A549 (cell line): ENCODE data around the gene STARD6.

Source experiments
- BHLHE40 ChIP-seq: IDR thresholded peaks from 2 replicates; pipeline ENCODE4 v1.6.1; 2012; ENCODE audit warnings: low read depth, low read length, inconsistent platforms
- EP300 ChIP-seq, 2 experiments: fragments of >200 bp; sonication (Bioruptor Twin); formaldehyde crosslinking; IDR thresholded peaks; 2 replicates in 1 of 2; 3 replicates in 1 of 2; pipeline ENCODE4 v1.6.1; 2016 to 2017
- HDAC2 ChIP-seq: fragments of 200-600 bp; sonication (generic); IDR thresholded peaks from 2 replicates; pipeline ENCODE4 v1.6.1; 2016
- JUN ChIP-seq, 2 experiments: fragments of >200 bp; sonication (Bioruptor Twin); formaldehyde crosslinking; IDR thresholded peaks; 2 replicates in 1 of 2; 3 replicates in 1 of 2; pipeline ENCODE4 v1.6.1; 2016 to 2017
- KDM1A ChIP-seq: fragments of 200-600 bp; sonication (generic); IDR thresholded peaks from 2 replicates; pipeline ENCODE4 v1.6.1; 2016; ENCODE audit warnings: low read depth, mild to moderate bottlenecking
- NPAS2 ChIP-seq: fragments of 250-450 bp; sonication (Bioruptor Pico); IDR thresholded peaks from 2 replicates; pipeline ENCODE4 v1.8.0; 2022; ENCODE audit warnings: mild to moderate bottlenecking, moderate library complexity, borderline replicate concordance
- NR3C1 ChIP-seq: fragments of >200 bp; sonication (Bioruptor Twin); formaldehyde crosslinking; IDR thresholded peaks from 3 replicates; pipeline ENCODE4 v1.6.1; 2017
- POLR2A ChIP-seq: IDR thresholded peaks from 2 replicates; pipeline ENCODE4 v1.6.1; 2012; ENCODE audit warnings: mild to moderate bottlenecking, low read length
- TF ChIP-seq, protein P1 (sequence below): fragments of >200 bp; sonication (Bioruptor Twin); formaldehyde crosslinking; IDR thresholded peaks from 3 replicates; pipeline ENCODE4 v1.5.1; 2016
- TF ChIP-seq, protein P2 (sequence below): IDR thresholded peaks from 2 replicates; pipeline ENCODE4 v1.6.1; 2012

DNA sequence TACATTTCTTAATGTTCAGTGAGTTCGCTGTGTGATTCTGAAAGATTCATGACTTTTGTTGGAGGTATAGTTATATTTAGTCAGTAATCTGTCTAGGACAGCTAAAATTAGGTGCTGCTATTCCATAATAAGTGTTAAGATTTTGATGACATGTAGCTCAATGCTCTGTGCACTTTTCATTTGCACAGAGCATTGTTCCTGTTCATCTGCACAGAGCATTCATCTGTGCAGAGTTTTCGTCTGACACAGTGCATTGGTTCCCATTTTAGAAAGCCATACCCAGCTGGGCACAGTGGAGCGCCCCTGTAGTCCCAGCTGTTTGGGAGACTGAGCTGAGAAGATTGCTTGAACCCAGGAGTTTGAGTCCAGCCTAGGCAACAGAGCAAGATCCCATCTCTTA, 79.8 kb downstream of the STARD6 start:
- TF ChIP-seq, protein P1, sequence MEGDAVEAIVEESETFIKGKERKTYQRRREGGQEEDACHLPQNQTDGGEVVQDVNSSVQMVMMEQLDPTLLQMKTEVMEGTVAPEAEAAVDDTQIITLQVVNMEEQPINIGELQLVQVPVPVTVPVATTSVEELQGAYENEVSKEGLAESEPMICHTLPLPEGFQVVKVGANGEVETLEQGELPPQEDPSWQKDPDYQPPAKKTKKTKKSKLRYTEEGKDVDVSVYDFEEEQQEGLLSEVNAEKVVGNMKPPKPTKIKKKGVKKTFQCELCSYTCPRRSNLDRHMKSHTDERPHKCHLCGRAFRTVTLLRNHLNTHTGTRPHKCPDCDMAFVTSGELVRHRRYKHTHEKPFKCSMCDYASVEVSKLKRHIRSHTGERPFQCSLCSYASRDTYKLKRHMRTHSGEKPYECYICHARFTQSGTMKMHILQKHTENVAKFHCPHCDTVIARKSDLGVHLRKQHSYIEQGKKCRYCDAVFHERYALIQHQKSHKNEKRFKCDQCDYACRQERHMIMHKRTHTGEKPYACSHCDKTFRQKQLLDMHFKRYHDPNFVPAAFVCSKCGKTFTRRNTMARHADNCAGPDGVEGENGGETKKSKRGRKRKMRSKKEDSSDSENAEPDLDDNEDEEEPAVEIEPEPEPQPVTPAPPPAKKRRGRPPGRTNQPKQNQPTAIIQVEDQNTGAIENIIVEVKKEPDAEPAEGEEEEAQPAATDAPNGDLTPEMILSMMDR, result no peak
- TF ChIP-seq KDM1A, result no peak
- TF ChIP-seq BHLHE40, result no peak
- TF ChIP-seq NPAS2 (CRISPR knock-in tag), result no peak
- TF ChIP-seq, protein P2, sequence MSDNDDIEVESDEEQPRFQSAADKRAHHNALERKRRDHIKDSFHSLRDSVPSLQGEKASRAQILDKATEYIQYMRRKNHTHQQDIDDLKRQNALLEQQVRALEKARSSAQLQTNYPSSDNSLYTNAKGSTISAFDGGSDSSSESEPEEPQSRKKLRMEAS, result no peak
- TF ChIP-seq POLR2A, result no peak
- TF ChIP-seq JUN (IDR thresholded peaks at IDR 0.05), result no peak
- no peak for TF ChIP-seq NR3C1
- no peak for TF ChIP-seq EP300 (IDR thresholded peaks at IDR 0.05)
- no peak for TF ChIP-seq HDAC2
